Small intestine (tissue), 7 donors: ENCODE results near the gene RNF212B. TPM values are rescaled to one million over a fixed set of nuclear protein-coding genes. Genes with fewer than 3 reads are reported as not detected.

Experiments used
- DNase-seq, 2 donors: peaks; one replicate each; pipeline versions ENCODE4 v3.0.0 to v3.0.0-alpha.2; 2013
- FAIRE-seq: peaks from 2 replicates; lab custom pipeline; 2012; peaks lifted over from hg19 to GRCh38; lab: Jason Lieb, UNC
- H3K27ac ChIP-seq, 3 donors: one replicate each; pipeline ENCODE4 v1.5.1; 2013; ENCODE audit warnings: low read length in 2 of 3, mild to moderate bottlenecking in 2 of 3, control low read depth in 1 of 3, inconsistent platforms in 1 of 3, low read depth in 1 of 3, moderate library complexity in 1 of 3
- H3K27me3 ChIP-seq, 3 donors: one replicate each; pipeline ENCODE4 v1.6.1; 2013; ENCODE audit warnings: low read length in 3 of 3, inconsistent platforms in 1 of 3; ENCODE audit not compliant: control insufficient read depth in 3 of 3, insufficient read depth in 3 of 3
- H3K36me3 ChIP-seq, 3 donors: one replicate each; pipeline ENCODE4 v1.6.1; 2013; ENCODE audit warnings: low read length in 3 of 3, inconsistent platforms in 1 of 3, low read depth in 1 of 3, mild to moderate bottlenecking in 1 of 3, moderate library complexity in 1 of 3; ENCODE audit not compliant: control insufficient read depth in 3 of 3, insufficient read depth in 2 of 3
- H3K4me1 ChIP-seq, 3 donors: one replicate each; pipeline ENCODE4 v1.6.1; 2013; ENCODE audit warnings: low read length in 2 of 3, inconsistent platforms in 1 of 3, low read depth in 1 of 3, mild to moderate bottlenecking in 1 of 3, moderate library complexity in 1 of 3; ENCODE audit not compliant: control insufficient read depth in 3 of 3, insufficient read depth in 2 of 3
- H3K4me3 ChIP-seq, 3 donors: one replicate each; pipeline ENCODE4 v1.5.1; 2013; ENCODE audit warnings: low read length in 3 of 3, control low read depth in 1 of 3, inconsistent platforms in 1 of 3, low read depth in 1 of 3, mild to moderate bottlenecking in 1 of 3, moderate library complexity in 1 of 3
- H3K9me3 ChIP-seq, 2 donors: one replicate each; pipeline ENCODE4 v1.6.1; 2013; ENCODE audit warnings: low read depth in 1 of 2, low read length in 1 of 2; ENCODE audit not compliant: control insufficient read depth in 2 of 2, insufficient read depth in 1 of 2
- WGBS, 3 donors: extraction: QIAGEN DNeasy Blood & Tissue Kit; methylation state at CpG; one replicate each; pipeline ENCODE4 v1.1.7; 2013; 5-methylcytosine and 5-hydroxymethylcytosine counted together
- polyA plus RNA-seq, 4 donors: library from polyadenylated mRNA; stranded (reverse) in 3 of 4; unstranded in 1 of 4; fragments of 200-250 nt in 3 of 4; fragments of 120-200 nt in 1 of 4; gene quantifications; one replicate each; pipeline versions ENCODE4 v1.2.1 to v1.2.3, GENCODE V29; 2013
- donor health status: healthy with polysubstance abuse.
- donor health status: control.
- donor health status: control.
- donor health status: Bipolar disorder and iron deficiency.
- donor health status: healthy.

RNF212B gene
- polyA plus RNA-seq, 4 donors, result 0.07 to 0.45 (median 0.27) TPM; not detected in 1

- Histone ChIP-seq H3K4me1 (peaks cover 0 to 35% (median 3%) of the 10 kb centered on the region in 3 donors), H3K4me3 (peak overlapping the region; percentile 68 to 75 (median 73)), H3K27ac (peak overlapping the region; percentile 91 to 98 (median 93)), H3K9me3 (no peaks in the 10 kb centered on the region), H3K36me3 (peaks cover 0 to 11% (median 2%) of the 10 kb centered on the region in 3 donors), H3K27me3 (no peaks in the 10 kb centered on the region)
- DNase-seq (no peak), FAIRE-seq (no peak)
- 0 to 1% (median 0%) methylated on average over 18 to 25 of the region's 25 CpGs for WGBS, 3 donors
Observed at GRCh38 chr14:23301969-23302289, 64.2 kb downstream of the RNF212B start.

GRCh38 chr14:23302290-23303225, 64.8 kb downstream of the RNF212B start, which contains the start of gene PPP1R3E:
Gene PPP1R3E (minus strand): TSS chr14:23302859. CDS start chr14:23302576, 283 bp downstream.
- peak within 1 kb of the TSS; percentile 68 to 75 (median 73) for H3K4me3 ChIP-seq
- no peak for FAIRE-seq
- peaks cover 2 to 39% (median 4%) of the 10 kb centered on the region in 3 donors for H3K4me1 ChIP-seq
- no peaks in the 10 kb centered on the region for H3K9me3 ChIP-seq
- H3K27me3 ChIP-seq, result no peaks in the 10 kb centered on the region
- H3K36me3 ChIP-seq, result peaks cover 0 to 6% (median 2%) of the 10 kb centered on the region in 3 donors
- peak within 1 kb of the TSS; percentile 91 to 98 (median 93) for H3K27ac ChIP-seq
- 1 to 2% (median 2%) methylated on average over 66 to 81 of the region's 81 CpGs for WGBS, 3 donors
- peak; percentile 71 to 84 for DNase-seq

GRCh38 chr14:23306412-23307145, 68.8 kb downstream of the RNF212B start, which contains the start of gene BCL2L2:
Gene BCL2L2 (plus strand): TSS chr14:23306833. CDS start chr14:23307768, 935 bp downstream.
- peak within 1 kb of the TSS; percentile 57 to 89 (median 57) for H3K4me3 ChIP-seq
- peaks cover 0 to 36% (median 2%) of the 10 kb centered on the region in 3 donors for H3K36me3 ChIP-seq
- no peaks in the 10 kb centered on the region for H3K9me3 ChIP-seq
- peak; percentile 94 to 97 for DNase-seq
- FAIRE-seq, result no peak
- H3K27me3 ChIP-seq, result no peaks in the 10 kb centered on the region
- H3K4me1 ChIP-seq, result peaks cover 10 to 43% (median 11%) of the 10 kb centered on the region in 3 donors
- WGBS, 3 donors, result 0 to 10% (median 5%) methylated on average over 23 to 24 of the region's 24 CpGs
- peak within 1 kb of the TSS; percentile 73 to 96 (median 76) for H3K27ac ChIP-seq

DNA sequence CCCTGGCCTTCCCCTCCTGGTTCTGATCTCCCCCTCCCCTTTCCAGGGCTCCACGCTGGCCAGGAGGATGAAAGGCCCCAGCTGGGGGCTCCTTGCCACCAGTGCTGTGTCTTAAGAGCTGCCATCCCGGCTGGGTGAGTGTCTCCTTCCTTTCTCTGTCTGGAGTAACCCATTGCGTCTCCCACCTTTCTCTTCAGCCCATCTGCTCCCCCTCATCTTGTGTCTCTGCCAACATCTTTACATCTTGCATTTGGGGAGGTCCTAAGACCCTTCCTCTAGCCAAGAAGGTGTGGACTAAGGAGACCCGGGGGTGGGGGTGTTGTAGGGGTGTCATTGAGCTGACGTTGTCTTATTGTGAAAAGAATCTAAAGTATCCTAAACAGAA, 69.4 kb downstream of the RNF212B start:
- H3K4me1 ChIP-seq, result peaks cover 10 to 43% (median 11%) of the 10 kb centered on the region in 3 donors

DNA sequence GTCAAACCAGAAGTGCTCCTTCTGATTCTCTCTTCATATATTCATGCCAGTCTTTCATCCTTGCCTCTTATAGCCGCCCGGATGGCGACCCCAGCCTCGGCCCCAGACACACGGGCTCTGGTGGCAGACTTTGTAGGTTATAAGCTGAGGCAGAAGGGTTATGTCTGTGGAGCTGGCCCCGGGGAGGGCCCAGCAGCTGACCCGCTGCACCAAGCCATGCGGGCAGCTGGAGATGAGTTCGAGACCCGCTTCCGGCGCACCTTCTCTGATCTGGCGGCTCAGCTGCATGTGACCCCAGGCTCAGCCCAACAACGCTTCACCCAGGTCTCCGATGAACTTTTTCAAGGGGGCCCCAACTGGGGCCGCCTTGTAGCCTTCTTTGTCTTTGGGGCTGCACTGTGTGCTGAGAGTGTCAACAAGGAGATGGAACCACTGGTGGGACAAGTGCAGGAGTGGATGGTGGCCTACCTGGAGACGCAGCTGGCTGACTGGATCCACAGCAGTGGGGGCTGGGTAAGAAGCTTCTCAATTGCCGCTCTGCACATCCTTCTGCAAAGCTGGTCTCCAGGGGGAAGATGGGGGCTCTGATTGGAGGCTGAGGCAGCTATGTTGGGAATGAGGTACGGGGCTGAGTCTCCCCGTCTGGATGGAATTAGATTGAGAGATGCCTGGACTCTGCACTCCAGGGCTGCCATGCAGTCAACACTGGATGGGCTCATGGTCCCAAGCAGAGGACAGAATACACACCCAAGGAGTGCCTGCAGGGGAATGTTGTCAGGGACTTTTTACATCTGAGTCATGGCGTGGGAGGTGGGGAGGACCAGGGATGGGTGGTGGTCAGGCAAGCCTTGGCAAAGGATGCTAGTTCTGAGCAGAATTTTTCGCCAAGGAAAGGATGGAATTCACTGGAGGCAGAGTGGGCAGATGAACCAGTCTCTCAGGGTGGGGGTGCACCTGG, 70.2 kb downstream of the RNF212B start:
- peaks cover 0 to 36% (median 2%) of the 10 kb centered on the region in 3 donors for H3K36me3 ChIP-seq

More for the DNA sequence above, 69.4 kb downstream of the RNF212B start:
- Histone ChIP-seq H3K27ac (peak overlapping the region; percentile 1 to 96 (median 76)), H3K9me3 (no peaks in the 10 kb centered on the region), H3K27me3 (no peaks in the 10 kb centered on the region), H3K36me3 (peaks cover 0 to 36% (median 2%) of the 10 kb centered on the region in 3 donors), H3K4me3 (peak overlapping the region; percentile 57 to 89 (median 57))
- DNase-seq, result no peak
- 10 to 18% (median 15%) methylated on average over 5 of the region's 5 CpGs for WGBS, 3 donors
- no peak for FAIRE-seq

DNA sequence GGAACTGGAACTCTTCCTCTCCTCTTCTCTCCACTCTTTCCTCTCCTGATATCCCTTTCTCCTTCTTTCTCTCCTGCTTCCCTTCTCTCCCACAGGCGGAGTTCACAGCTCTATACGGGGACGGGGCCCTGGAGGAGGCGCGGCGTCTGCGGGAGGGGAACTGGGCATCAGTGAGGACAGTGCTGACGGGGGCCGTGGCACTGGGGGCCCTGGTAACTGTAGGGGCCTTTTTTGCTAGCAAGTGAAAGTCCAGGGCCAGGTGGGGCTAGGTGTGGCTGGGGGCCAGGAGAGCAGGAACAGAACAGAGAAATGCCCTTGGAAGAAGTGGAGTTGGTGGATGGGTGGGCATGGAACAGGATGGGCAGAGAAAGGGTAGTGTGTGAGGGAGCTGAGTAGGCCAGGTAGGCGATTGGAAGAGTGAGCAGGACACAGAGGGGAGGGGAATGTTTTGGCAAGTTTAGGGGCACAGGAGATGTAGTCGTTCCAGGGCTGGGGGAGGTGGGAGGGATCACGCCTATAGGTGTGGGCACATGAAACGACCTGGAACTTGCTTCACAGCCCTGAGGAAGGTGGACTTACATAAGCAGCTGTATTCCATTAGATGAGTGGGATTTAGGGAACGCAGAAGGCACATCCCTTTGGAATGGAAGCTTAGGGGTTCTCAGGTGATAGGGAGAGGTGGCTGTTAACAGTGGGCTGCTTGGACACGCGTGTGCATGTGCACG, 71.1 kb downstream of the RNF212B start:
- DNase-seq (no peak), FAIRE-seq (no peak)
- Histone ChIP-seq H3K4me1 (peaks cover 10 to 35% (median 11%) of the 10 kb centered on the region in 3 donors), H3K27ac (no peak overlapping the region), H3K9me3 (no peaks in the 10 kb centered on the region), H3K4me3 (peak overlapping the region in 1 of 3 donors; percentile 89), H3K27me3 (no peaks in the 10 kb centered on the region), H3K36me3 (peaks cover 0 to 37% (median 2%) of the 10 kb centered on the region in 3 donors)
- 73 to 86% (median 81%) methylated on average over 17 of the region's 17 CpGs for WGBS, 3 donors

More for the DNA sequence above, 70.2 kb downstream of the RNF212B start:
- FAIRE-seq, result no peak
- Histone ChIP-seq H3K27me3 (no peaks in the 10 kb centered on the region), H3K27ac (peak overlapping the region in 2 of 3 donors; percentile 76 to 96), H3K9me3 (no peaks in the 10 kb centered on the region), H3K4me1 (peaks cover 10 to 38% (median 11%) of the 10 kb centered on the region in 3 donors), H3K4me3 (peak overlapping the region in 2 of 3 donors; percentile 57 to 89)
- 87 to 88% (median 88%) methylated on average over 22 of the region's 22 CpGs for WGBS, 3 donors
- DNase-seq, result no peak

DNA sequence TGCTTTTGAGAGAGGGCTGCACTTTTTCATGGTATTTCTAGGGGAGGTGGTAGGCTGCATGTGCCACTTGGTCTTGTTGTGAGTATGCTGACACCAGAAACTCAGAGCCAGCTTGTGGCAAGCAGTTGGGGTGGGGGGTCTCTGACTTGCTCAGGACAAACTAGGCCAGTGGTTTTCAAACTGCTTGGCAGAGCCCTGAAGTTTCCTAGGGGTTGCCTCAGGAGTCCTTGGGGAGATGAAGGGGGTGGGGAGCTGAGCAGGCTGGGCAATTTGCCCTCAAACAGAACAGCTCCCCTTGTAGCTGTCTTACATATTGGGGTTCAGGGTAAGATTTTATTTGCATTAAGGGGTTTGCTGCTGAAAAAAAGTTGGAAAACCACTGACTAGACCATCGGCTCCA, 72.8 kb downstream of the RNF212B start:
- FAIRE-seq (no peak), DNase-seq (no peak)
- Histone ChIP-seq H3K9me3 (no peaks in the 10 kb centered on the region), H3K4me3 (no peak overlapping the region), H3K27me3 (no peaks in the 10 kb centered on the region), H3K4me1 (peaks cover 10 to 30% (median 11%) of the 10 kb centered on the region in 3 donors), H3K27ac (no peak overlapping the region), H3K36me3 (peaks cover 0 to 38% (median 4%) of the 10 kb centered on the region in 3 donors)
- WGBS, 3 donors, result 95 to 100% (median 100%) methylated on average over 1 of the region's 1 CpG
